ENCODE results near the gene SCRN3. TPM values are rescaled to one million over a fixed set of nuclear protein-coding genes. Genes with fewer than 3 reads are reported as not detected.

SCRN3 gene
- total and polyA plus RNA-seq, 2 of the 4 experiments (the other 2 are of a cell fraction): 9.9 to 11.4 TPM

- no peaks in the 10 kb centered on the region for H3K79me1 ChIP-seq (ENCODE audit: low read depth in 1 of 2, low read length in 2 of 2)
- no peak overlapping the region for H4K91ac ChIP-seq (ENCODE audit: insufficient read depth, low read depth, low read length)
- H3K9me3 ChIP-seq (ENCODE audit: control insufficient read depth, insufficient read depth, low read length): no peaks in the 10 kb centered on the region
- H3K14ac ChIP-seq (replicated peaks; ENCODE audit: low read depth, low read length): no peak overlapping the region
- no peak overlapping the region for H2AK9ac ChIP-seq (replicated peaks; ENCODE audit: low read depth, low read length, poor library complexity)
- ChIA-PET POLR2A (ENCODE audit: unreplicated experiment) (no interaction called here), CTCF (interaction anchor here (0.7 kb wide), 1 partner anchor 13 kb away, joined by 4 read pairs; no protein-coding TSS in a partner anchor)
- H3K9me1 ChIP-seq (ENCODE audit: insufficient read depth, low read length): 0 out of 2 replicates have a peak, but pooled peaks cover 2% of the 10 kb centered on the region
- dilution Hi-C loops (cut with HindIII; ENCODE audit: low sequenced_read_pairs, unreplicated experiment): no loop called here
- DNase-seq: no peak
- no peak overlapping the region for H2AK5ac ChIP-seq (ENCODE audit: low read depth, low read length)
- 70% methylated on average over 3 of the region's 6 CpGs; no CpG with 5 or more reads in 1 of the 2 experiments for WGBS, 2 experiments (ENCODE audit: extremely low coverage in 2 of 2, insufficient read length in 1 of 2)
- intact Hi-C loops (cut with micrococcal nuclease): no loop called here
- H3K36me3 ChIP-seq (ENCODE audit: control insufficient read depth, insufficient read depth, low read length): no peaks in the 10 kb centered on the region
- no TSS peak for BruUV-seq (replicated peaks)
- no peak overlapping the region for H2BK120ac ChIP-seq (ENCODE audit: low read depth, low read length)
- H3K23ac ChIP-seq (ENCODE audit: low read depth, low read length): no peak overlapping the region
- no peak overlapping the region for H3K4me3 ChIP-seq (ENCODE audit: insufficient read depth, low read depth, low read length)
- in situ Hi-C loops (cut with MboI; ENCODE audit: low sequenced_read_pairs): no loop called here
- no peak overlapping the region for H2BK20ac ChIP-seq (ENCODE audit: low read depth, low read length)
- H3K4me2 ChIP-seq (ENCODE audit: low read depth, low read length): no peak overlapping the region
- TF ChIP-seq POLR2A (IDR thresholded peaks at IDR 0.05; ENCODE audit: low read depth, low read length): no peak
- TF ChIP-seq ELK1 (IDR thresholded peaks at IDR 0.05; ENCODE audit: borderline replicate concordance, low read depth, low read length): no peak
- TF ChIP-seq RFX5 (IDR thresholded peaks at IDR 0.05; ENCODE audit: low read depth, low read length): no peak
- no peak for TF ChIP-seq MAZ (IDR thresholded peaks at IDR 0.05; ENCODE audit: borderline replicate concordance, low read depth, low read length)
- no peak for TF ChIP-seq RCOR1 (IDR thresholded peaks at IDR 0.05; ENCODE audit: insufficient replicate concordance, low read length)
- no peak for TF ChIP-seq FOS (IDR thresholded peaks at IDR 0.05; ENCODE audit: low read depth, low read length)
- no peak for TF ChIP-seq NFE2L2 (IDR thresholded peaks at IDR 0.05; ENCODE audit: low read depth, low read length)
- no peak for TF ChIP-seq CEBPB (IDR thresholded peaks at IDR 0.05; ENCODE audit: low read depth, low read length)
- TF ChIP-seq MAFK (IDR thresholded peaks at IDR 0.05; ENCODE audit: low read depth, low read length): no peak
- no peak for TF ChIP-seq MXI1 (IDR thresholded peaks at IDR 0.05; ENCODE audit: borderline replicate concordance, low read depth, low read length)
- TF ChIP-seq SMC3 (IDR thresholded peaks at IDR 0.05; ENCODE audit: low read depth, low read length): no peak
- TF ChIP-seq RAD21 (IDR thresholded peaks at IDR 0.05; ENCODE audit: low read length): no peak
- TF ChIP-seq USF2 (IDR thresholded peaks at IDR 0.05; ENCODE audit: low read depth, low read length): no peak
- TF ChIP-seq CTCF (conservative IDR thresholded peaks at IDR 0.05; ENCODE audit: low read depth, low read length): no peak
- no peak for TF ChIP-seq CHD1 (IDR thresholded peaks at IDR 0.05; ENCODE audit: low read depth, low read length)
- TF ChIP-seq BHLHE40 (IDR thresholded peaks at IDR 0.05; ENCODE audit: low read depth, low read length): no peak
- H2BK15ac ChIP-seq (ENCODE audit: low read depth, low read length): no peak overlapping the region
- no peak overlapping the region for H3K18ac ChIP-seq (ENCODE audit: low read depth, low read length)
- H3K56ac ChIP-seq (ENCODE audit: extremely low read depth, insufficient read depth, low read length): no peak overlapping the region
- H4K8ac ChIP-seq (ENCODE audit: low read depth in 2 of 2, low read length in 2 of 2): no peak overlapping the region
- no peak overlapping the region for H4K5ac ChIP-seq (ENCODE audit: low read depth, low read length)
- H3K4me1 ChIP-seq (ENCODE audit: control insufficient read depth, insufficient read depth, low read length): 0 out of 2 replicates have a peak, but pooled peaks cover 3% of the 10 kb centered on the region
- no peak overlapping the region for H3K27ac ChIP-seq (ENCODE audit: insufficient read depth, low read length)
- no peak overlapping the region for H3K4ac ChIP-seq (ENCODE audit: low read depth, low read length)
- H4K20me1 ChIP-seq (ENCODE audit: insufficient read depth, low read length): no peaks in the 10 kb centered on the region
- no peak for ATAC-seq (ENCODE audit: low read depth)
- H3K9ac ChIP-seq (ENCODE audit: low read depth, low read length): no peak overlapping the region
- H2BK5ac ChIP-seq (ENCODE audit: low read depth, low read length, poor library complexity, severe bottlenecking): no peak overlapping the region
- H3K27me3 ChIP-seq (ENCODE audit: control insufficient read depth, insufficient read depth, low read length): no peaks in the 10 kb centered on the region
- no peak overlapping the region for H2AFZ ChIP-seq (replicated peaks; ENCODE audit: low read length, poor library complexity)
Observed at GRCh38 chr2:174444761-174445160, 49.2 kb downstream of the SCRN3 start.

Data from IMR-90 (cell line).